GM23338 (cell line): ENCODE data around the gene ALOX5AP. TPM values are rescaled to one million over a fixed set of nuclear protein-coding genes. Genes with fewer than 3 reads are reported as not detected.

Source experiments
- ATAC-seq: fragments of 200-7000 bp; cut with Tn5 transposase; 3 replicates; pipeline ENCODE4 v1.9.1; 2020
- DNase-seq: peaks from one replicate; pipeline ENCODE4 v3.0.0-alpha.2; 2015; ENCODE audit warnings: low spot score
- H2AFZ ChIP-seq: fragments of 200-600 bp; sonication (generic); 2 replicates; pipeline ENCODE4 v1.8.0; 2016; ENCODE audit warnings: antibody characterized with exemption, mild to moderate bottlenecking, moderate library complexity
- H3F3A ChIP-seq: fragments of 200-600 bp; sonication (generic); replicated peaks from 2 replicates; pipeline ENCODE4 v1.8.0; 2017; ENCODE audit warnings: antibody characterized with exemption, mixed run types, low read depth
- H3K27ac ChIP-seq: fragments of 200-600 bp; sonication (generic); 2 replicates; pipeline ENCODE4 v1.6.1; 2016; ENCODE audit warnings: low read depth
- H3K27me3 ChIP-seq: fragments of 200-600 bp; sonication (generic); 2 replicates; pipeline ENCODE4 v1.8.0; 2016; ENCODE audit warnings: mild to moderate bottlenecking, mixed run types, moderate library complexity; ENCODE audit not compliant: insufficient read depth
- H3K36me3 ChIP-seq: fragments of 200-600 bp; sonication (generic); 2 replicates; pipeline ENCODE4 v1.8.0; 2016; ENCODE audit warnings: mild to moderate bottlenecking; ENCODE audit not compliant: insufficient read depth
- H3K4me1 ChIP-seq: fragments of 200-600 bp; sonication (generic); 2 replicates; pipeline ENCODE4 v1.8.0; 2016; ENCODE audit warnings: mild to moderate bottlenecking, moderate library complexity; ENCODE audit not compliant: insufficient read depth
- H3K4me2 ChIP-seq: fragments of 200-600 bp; sonication (generic); 2 replicates; pipeline ENCODE4 v1.7.1; 2017; ENCODE audit warnings: mixed run types
- H3K4me3 ChIP-seq: fragments of 200-600 bp; sonication (generic); 2 replicates; pipeline ENCODE4 v1.6.1; 2016; ENCODE audit warnings: mixed run types
- H3K79me2 ChIP-seq: fragments of 200-600 bp; sonication (generic); replicated peaks from 2 replicates; pipeline ENCODE4 v1.8.0; 2017; ENCODE audit warnings: mild to moderate bottlenecking; ENCODE audit not compliant: insufficient read depth
- H3K9me2 ChIP-seq: fragments of 200-600 bp; sonication (generic); 2 replicates; pipeline ENCODE4 v1.8.0; 2017; ENCODE audit not compliant: insufficient read depth
- H4K20me1 ChIP-seq: fragments of 200-600 bp; sonication (generic); replicated peaks from 2 replicates; pipeline ENCODE4 v1.8.0; 2017; ENCODE audit warnings: mild to moderate bottlenecking; ENCODE audit not compliant: insufficient read depth
- H3K27ac Mint-ChIP-seq: 2 replicates; pipeline ENCODE4 v1.8.0; 2020; ENCODE audit warnings: inconsistent platforms, mild to moderate bottlenecking, moderate library complexity, mixed read lengths
- H3K27me3 Mint-ChIP-seq: 3 replicates; pipeline ENCODE4 v1.8.0; 2022; ENCODE audit warnings: low read depth, mild to moderate bottlenecking, moderate library complexity, mixed read lengths, inconsistent platforms; ENCODE audit not compliant: insufficient read depth, poor library complexity
- H3K36me3 Mint-ChIP-seq: 3 replicates; pipeline ENCODE4 v1.8.0; 2021; ENCODE audit warnings: low read depth, mild to moderate bottlenecking, inconsistent platforms, moderate library complexity, mixed read lengths
- H3K4me1 Mint-ChIP-seq: 3 replicates; pipeline ENCODE4 v1.8.0; 2020; ENCODE audit warnings: mild to moderate bottlenecking, inconsistent platforms, mixed read lengths
- H3K4me3 Mint-ChIP-seq: 3 replicates; pipeline ENCODE4 v1.8.0; 2021; ENCODE audit warnings: moderate library complexity, mild to moderate bottlenecking, inconsistent platforms, mixed read lengths
- H3K9me3 Mint-ChIP-seq: 3 replicates; pipeline ENCODE4 v1.8.0; 2020; ENCODE audit warnings: moderate library complexity, mild to moderate bottlenecking, inconsistent platforms, mixed read lengths
- CREB1 ChIP-seq: fragments of 250-450 bp; sonication (Bioruptor Pico); IDR thresholded peaks from 2 replicates; pipeline ENCODE4 v1.5.0; 2020; ENCODE audit warnings: low read depth, mild to moderate bottlenecking, moderate library complexity
- ETS1 ChIP-seq: IDR thresholded peaks from 2 replicates; pipeline ENCODE4 v1.6.1; 2016; ENCODE audit warnings: antibody characterized with exemption
- EZH2 ChIP-seq: fragments of 200-600 bp; sonication (generic); IDR thresholded peaks from one replicate; pipeline ENCODE4 v1.8.0; 2017; ENCODE audit warnings: antibody characterized with exemption, mild to moderate bottlenecking, low read depth; ENCODE audit not compliant: unreplicated experiment
- EZH2phosphoT487 ChIP-seq: fragments of 200-600 bp; sonication (generic); IDR thresholded peaks from one replicate; pipeline ENCODE4 v1.8.1; 2018; ENCODE audit warnings: antibody characterized with exemption; ENCODE audit not compliant: unreplicated experiment
- JUNB ChIP-seq: IDR thresholded peaks from one replicate; pipeline ENCODE4 v1.6.1; 2016; ENCODE audit warnings: antibody characterized with exemption; ENCODE audit not compliant: unreplicated experiment
- NANOG ChIP-seq: IDR thresholded peaks from 2 replicates; pipeline ENCODE4 v1.6.1; 2016; ENCODE audit warnings: antibody characterized with exemption, borderline replicate concordance
- POLR2AphosphoS5 ChIP-seq: IDR thresholded peaks from 2 replicates; pipeline ENCODE4 v1.6.1; 2016; ENCODE audit warnings: antibody characterized with exemption, low read depth
- REST ChIP-seq: IDR thresholded peaks from one replicate; pipeline ENCODE4 v1.6.1; 2018; ENCODE audit warnings: antibody characterized with exemption; ENCODE audit not compliant: unreplicated experiment
- STAT1 ChIP-seq: IDR thresholded peaks from one replicate; pipeline ENCODE4 v1.6.1; 2016; ENCODE audit warnings: antibody characterized with exemption; ENCODE audit not compliant: unreplicated experiment
- ZNF114 ChIP-seq: fragments of 250-450 bp; sonication (Bioruptor Pico); IDR thresholded peaks from 2 replicates; pipeline ENCODE4 v1.5.0; 2020; ENCODE audit warnings: mild to moderate bottlenecking, moderate library complexity
- ZNF331 ChIP-seq: fragments of 250-450 bp; sonication (Bioruptor Pico); IDR thresholded peaks from 2 replicates; pipeline ENCODE4 v1.5.0; 2020; ENCODE audit warnings: low read depth, mild to moderate bottlenecking, moderate library complexity
- polyA plus RNA-seq: library from polyadenylated mRNA; unstranded; fragments of >200 nt; fragmentation: Nextera tagmentation; extraction: Ambion mirVana; gene quantifications from 2 replicates; pipeline ENCODE4 v1.2.1, GENCODE V29; 2016
- total RNA-seq: library from RNA; depleted of rRNA; stranded (reverse); fragments of >200 nt; shearing (Covaris generic); gene quantifications from 2 replicates; pipeline ENCODE4 v1.2.3, GENCODE V29; 2014
- TF ChIP-seq, protein P1 (sequence below): fragments of 250-450 bp; sonication (Bioruptor Pico); IDR thresholded peaks from 2 replicates; pipeline ENCODE4 v1.5.0; 2020; ENCODE audit warnings: mild to moderate bottlenecking, moderate library complexity
- TF ChIP-seq, protein P2 (sequence below), 2 experiments: fragments of 200-600 bp in 1 of 2; sonication (generic) in 1 of 2; conservative IDR thresholded peaks; 2 replicates each; pipeline versions ENCODE4 v1.5.1 to v1.6.1; 2016 to 2017; ENCODE audit warnings: antibody characterized with exemption in 2 of 2, low read depth in 2 of 2, mild to moderate bottlenecking in 2 of 2, moderate library complexity in 1 of 2

The ALOX5AP gene
- total and polyA plus RNA-seq, 2 experiments from 2014 or later = 0.23 TPM; not detected in 1

- H3K36me3 ChIP-seq = no peaks in the 10 kb centered on the region
- ATAC-seq (no peak), DNase-seq (no peak)
- H3K79me2 ChIP-seq = no peaks in the 10 kb centered on the region
- H3K4me3 ChIP-seq = no peak overlapping the region
- Mint-ChIP-seq H3K27ac (no peak overlapping the region), H3K4me1 (no peaks in the 10 kb centered on the region), H3K36me3 (no peaks in the 10 kb centered on the region), H3K27me3 (no peaks in the 10 kb centered on the region), H3K9me3 (no peaks in the 10 kb centered on the region), H3K4me3 (no peak overlapping the region)
- H3K9me2 ChIP-seq = no peaks in the 10 kb centered on the region
- TF ChIP-seq EZH2 (no peak), ETS1 (no peak), REST (no peak), ZNF114 (CRISPR knock-in tag) (no peak), NANOG (no peak), CREB1 (CRISPR knock-in tag) (no peak), STAT1 (no peak), POLR2AphosphoS5 (no peak), ZNF331 (CRISPR knock-in tag) (no peak), JUNB (no peak), EZH2phosphoT487 (no peak)
- TF ChIP-seq, protein P1, sequence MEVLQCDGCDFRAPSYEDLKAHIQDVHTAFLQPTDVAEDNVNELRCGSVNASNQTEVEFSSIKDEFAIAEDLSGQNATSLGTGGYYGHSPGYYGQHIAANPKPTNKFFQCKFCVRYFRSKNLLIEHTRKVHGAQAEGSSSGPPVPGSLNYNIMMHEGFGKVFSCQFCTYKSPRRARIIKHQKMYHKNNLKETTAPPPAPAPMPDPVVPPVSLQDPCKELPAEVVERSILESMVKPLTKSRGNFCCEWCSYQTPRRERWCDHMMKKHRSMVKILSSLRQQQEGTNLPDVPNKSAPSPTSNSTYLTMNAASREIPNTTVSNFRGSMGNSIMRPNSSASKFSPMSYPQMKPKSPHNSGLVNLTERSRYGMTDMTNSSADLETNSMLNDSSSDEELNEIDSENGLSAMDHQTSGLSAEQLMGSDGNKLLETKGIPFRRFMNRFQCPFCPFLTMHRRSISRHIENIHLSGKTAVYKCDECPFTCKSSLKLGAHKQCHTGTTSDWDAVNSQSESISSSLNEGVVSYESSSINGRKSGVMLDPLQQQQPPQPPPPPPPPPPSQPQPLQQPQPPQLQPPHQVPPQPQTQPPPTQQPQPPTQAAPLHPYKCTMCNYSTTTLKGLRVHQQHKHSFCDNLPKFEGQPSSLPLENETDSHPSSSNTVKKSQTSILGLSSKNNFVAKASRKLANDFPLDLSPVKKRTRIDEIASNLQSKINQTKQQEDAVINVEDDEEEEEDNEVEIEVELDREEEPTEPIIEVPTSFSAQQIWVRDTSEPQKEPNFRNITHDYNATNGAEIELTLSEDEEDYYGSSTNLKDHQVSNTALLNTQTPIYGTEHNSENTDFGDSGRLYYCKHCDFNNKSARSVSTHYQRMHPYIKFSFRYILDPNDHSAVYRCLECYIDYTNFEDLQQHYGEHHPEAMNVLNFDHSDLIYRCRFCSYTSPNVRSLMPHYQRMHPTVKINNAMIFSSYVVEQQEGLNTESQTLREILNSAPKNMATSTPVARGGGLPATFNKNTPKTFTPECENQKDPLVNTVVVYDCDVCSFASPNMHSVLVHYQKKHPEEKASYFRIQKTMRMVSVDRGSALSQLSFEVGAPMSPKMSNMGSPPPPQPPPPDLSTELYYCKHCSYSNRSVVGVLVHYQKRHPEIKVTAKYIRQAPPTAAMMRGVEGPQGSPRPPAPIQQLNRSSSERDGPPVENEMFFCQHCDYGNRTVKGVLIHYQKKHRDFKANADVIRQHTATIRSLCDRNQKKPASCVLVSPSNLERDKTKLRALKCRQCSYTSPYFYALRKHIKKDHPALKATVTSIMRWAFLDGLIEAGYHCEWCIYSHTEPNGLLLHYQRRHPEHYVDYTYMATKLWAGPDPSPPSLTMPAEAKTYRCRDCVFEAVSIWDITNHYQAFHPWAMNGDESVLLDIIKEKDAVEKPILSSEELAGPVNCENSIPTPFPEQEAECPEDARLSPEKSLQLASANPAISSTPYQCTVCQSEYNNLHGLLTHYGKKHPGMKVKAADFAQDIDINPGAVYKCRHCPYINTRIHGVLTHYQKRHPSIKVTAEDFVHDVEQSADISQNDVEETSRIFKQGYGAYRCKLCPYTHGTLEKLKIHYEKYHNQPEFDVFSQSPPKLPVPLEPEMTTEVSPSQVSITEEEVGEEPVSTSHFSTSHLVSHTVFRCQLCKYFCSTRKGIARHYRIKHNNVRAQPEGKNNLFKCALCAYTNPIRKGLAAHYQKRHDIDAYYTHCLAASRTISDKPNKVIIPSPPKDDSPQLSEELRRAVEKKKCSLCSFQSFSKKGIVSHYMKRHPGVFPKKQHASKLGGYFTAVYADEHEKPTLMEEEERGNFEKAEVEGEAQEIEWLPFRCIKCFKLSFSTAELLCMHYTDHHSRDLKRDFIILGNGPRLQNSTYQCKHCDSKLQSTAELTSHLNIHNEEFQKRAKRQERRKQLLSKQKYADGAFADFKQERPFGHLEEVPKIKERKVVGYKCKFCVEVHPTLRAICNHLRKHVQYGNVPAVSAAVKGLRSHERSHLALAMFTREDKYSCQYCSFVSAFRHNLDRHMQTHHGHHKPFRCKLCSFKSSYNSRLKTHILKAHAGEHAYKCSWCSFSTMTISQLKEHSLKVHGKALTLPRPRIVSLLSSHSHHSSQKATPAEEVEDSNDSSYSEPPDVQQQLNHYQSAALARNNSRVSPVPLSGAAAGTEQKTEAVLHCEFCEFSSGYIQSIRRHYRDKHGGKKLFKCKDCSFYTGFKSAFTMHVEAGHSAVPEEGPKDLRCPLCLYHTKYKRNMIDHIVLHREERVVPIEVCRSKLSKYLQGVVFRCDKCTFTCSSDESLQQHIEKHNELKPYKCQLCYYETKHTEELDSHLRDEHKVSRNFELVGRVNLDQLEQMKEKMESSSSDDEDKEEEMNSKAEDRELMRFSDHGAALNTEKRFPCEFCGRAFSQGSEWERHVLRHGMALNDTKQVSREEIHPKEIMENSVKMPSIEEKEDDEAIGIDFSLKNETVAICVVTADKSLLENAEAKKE = no peak
- TF ChIP-seq, protein P2, sequence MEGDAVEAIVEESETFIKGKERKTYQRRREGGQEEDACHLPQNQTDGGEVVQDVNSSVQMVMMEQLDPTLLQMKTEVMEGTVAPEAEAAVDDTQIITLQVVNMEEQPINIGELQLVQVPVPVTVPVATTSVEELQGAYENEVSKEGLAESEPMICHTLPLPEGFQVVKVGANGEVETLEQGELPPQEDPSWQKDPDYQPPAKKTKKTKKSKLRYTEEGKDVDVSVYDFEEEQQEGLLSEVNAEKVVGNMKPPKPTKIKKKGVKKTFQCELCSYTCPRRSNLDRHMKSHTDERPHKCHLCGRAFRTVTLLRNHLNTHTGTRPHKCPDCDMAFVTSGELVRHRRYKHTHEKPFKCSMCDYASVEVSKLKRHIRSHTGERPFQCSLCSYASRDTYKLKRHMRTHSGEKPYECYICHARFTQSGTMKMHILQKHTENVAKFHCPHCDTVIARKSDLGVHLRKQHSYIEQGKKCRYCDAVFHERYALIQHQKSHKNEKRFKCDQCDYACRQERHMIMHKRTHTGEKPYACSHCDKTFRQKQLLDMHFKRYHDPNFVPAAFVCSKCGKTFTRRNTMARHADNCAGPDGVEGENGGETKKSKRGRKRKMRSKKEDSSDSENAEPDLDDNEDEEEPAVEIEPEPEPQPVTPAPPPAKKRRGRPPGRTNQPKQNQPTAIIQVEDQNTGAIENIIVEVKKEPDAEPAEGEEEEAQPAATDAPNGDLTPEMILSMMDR (conservative IDR thresholded peaks at IDR 0.05; ENCODE audit: low read depth in 2 of 2) = no peak
- H3F3A ChIP-seq = no peaks in the 10 kb centered on the region
- H3K4me2 ChIP-seq = no peak overlapping the region
- H3K4me1 ChIP-seq = no peaks in the 10 kb centered on the region
- no peak overlapping the region for H2AFZ ChIP-seq
- no peaks in the 10 kb centered on the region for H3K27me3 ChIP-seq
- no peak overlapping the region for H3K27ac ChIP-seq
- no peaks in the 10 kb centered on the region for H4K20me1 ChIP-seq
These were observed 19.5 kb upstream of the ALOX5AP start for GRCh38 chr13:30715837-30716236.
